Heart left ventricle (tissue), 13 donors: ENCODE results near the gene HOXD10.

Experiments
- POLR2A ChIP-seq, 2 donors: fragments of 450-650 bp; IDR thresholded peaks; one replicate each; pipeline ENCODE4 v1.6.1; 2017; ENCODE audit warnings: antibody characterized with exemption in 2 of 2, mild to moderate bottlenecking in 2 of 2, moderate library complexity in 2 of 2
- TF ChIP-seq, protein P1 (sequence below), 12 donors: fragments of 200-600 bp; sonication (generic) in 4 of 12; IDR thresholded peaks; one replicate each; pipeline versions ENCODE4 v1.5.0 to v1.8.0; 2018 to 2022; ENCODE audit warnings: antibody characterized with exemption in 12 of 12, mild to moderate bottlenecking in 5 of 12
- donor health status: ischemic (EF 13 %, LVEDD 7.1; RV severe dilation, severe dysfunction).
- donor health status: DM: no; HTN: yes; CAD: no.
- donor health status: DM: no; HTN: no; CAD: no.
- donor health status: ischemic (EF 25% LVEDD 6.9; RV normal size, moderate dysfunction).
- donor health status: ischemic (EF 25% LVEDD 5.7; RV mildly dilated, moderate dysfunction).
- donor health status: ischemic (EF 35%, LVEDD 5.7; RV mildly dilated, moderate dysfunction).
- donor health status: nonischemic (EF 11% LVEDD 7.7; RV severe dilation, severe dysfunction).
- donor health status: DM: yes; HTN: yes; CAD: no.
- donor health status: PGD.
- donor health status: ischemic (EF 29% LVEDD 5.4; RV normal size, mild dysfunction).
- donor health status: nonischemic (EF 23%, LVEDD 6.1; RV moderate dilation, normal function).

DNA sequence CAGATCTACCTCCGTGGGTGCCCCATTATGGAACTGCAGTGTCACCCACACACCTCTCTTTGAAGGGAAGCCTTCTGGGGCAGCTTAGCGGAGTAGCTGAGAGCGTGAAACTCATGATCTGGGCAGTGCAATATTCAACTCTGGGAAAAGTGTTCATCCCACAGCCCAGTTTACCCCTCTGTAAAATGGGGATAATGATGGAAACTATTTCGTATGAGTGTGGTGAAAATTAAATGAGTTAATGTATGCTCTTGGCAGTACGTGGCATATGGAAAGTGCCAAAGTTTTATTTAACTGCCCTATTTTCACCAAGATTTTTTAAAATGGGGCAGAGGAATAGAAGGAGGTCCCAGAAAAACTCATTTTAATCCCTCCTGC lies 44.3 kb upstream of the HOXD10 start:
- TF ChIP-seq, protein P1, sequence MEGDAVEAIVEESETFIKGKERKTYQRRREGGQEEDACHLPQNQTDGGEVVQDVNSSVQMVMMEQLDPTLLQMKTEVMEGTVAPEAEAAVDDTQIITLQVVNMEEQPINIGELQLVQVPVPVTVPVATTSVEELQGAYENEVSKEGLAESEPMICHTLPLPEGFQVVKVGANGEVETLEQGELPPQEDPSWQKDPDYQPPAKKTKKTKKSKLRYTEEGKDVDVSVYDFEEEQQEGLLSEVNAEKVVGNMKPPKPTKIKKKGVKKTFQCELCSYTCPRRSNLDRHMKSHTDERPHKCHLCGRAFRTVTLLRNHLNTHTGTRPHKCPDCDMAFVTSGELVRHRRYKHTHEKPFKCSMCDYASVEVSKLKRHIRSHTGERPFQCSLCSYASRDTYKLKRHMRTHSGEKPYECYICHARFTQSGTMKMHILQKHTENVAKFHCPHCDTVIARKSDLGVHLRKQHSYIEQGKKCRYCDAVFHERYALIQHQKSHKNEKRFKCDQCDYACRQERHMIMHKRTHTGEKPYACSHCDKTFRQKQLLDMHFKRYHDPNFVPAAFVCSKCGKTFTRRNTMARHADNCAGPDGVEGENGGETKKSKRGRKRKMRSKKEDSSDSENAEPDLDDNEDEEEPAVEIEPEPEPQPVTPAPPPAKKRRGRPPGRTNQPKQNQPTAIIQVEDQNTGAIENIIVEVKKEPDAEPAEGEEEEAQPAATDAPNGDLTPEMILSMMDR (IDR thresholded peaks at IDR 0.05), result no peak
- TF ChIP-seq POLR2A (IDR thresholded peaks at IDR 0.05), result no peak
